Right lobe of liver (tissue), 4 donors: ENCODE measurements around the gene SLX4IP.

Source experiments
- POLR2A ChIP-seq: fragments of 450-650 bp; IDR thresholded peaks from one replicate; pipeline ENCODE4 v1.6.1; 2017; ENCODE audit warnings: antibody characterized with exemption, mild to moderate bottlenecking
- TF ChIP-seq, protein P1 (sequence below), 4 donors: fragments of 200-600 bp in 3 of 4; fragments of 450-650 bp in 1 of 4; IDR thresholded peaks; one replicate each; pipeline versions ENCODE4 v1.5.1 to v1.8.0; 2016 to 2022; ENCODE audit warnings: antibody characterized with exemption in 4 of 4, mild to moderate bottlenecking in 2 of 4
- donor health status: DM: no; HTN: no; CAD: no.
- donor health status: DM: no; HTN: no; CAD: no.
- donor health status: DM: no; HTN: yes; CAD: no.

DNA sequence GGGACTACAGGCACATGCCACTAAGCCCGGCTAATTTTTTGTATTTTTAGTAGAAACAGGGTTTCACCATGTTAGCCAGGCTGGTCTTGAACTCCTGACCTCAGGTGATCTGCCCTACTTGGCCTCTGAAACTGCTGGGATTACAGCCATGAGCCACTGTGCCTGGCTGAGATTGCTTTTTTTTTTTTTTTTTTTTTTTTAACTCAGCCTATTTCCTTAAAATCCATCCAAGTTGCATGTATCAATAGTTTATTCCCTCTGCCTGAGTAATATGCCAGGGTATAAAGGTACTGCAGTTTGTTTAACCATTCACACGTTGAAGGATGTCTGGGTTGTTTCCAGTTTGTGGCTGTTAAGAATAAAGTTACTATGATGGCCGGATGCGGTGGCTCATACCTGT lies 10.7 kb downstream of the SLX4IP start:
- TF ChIP-seq, protein P1, sequence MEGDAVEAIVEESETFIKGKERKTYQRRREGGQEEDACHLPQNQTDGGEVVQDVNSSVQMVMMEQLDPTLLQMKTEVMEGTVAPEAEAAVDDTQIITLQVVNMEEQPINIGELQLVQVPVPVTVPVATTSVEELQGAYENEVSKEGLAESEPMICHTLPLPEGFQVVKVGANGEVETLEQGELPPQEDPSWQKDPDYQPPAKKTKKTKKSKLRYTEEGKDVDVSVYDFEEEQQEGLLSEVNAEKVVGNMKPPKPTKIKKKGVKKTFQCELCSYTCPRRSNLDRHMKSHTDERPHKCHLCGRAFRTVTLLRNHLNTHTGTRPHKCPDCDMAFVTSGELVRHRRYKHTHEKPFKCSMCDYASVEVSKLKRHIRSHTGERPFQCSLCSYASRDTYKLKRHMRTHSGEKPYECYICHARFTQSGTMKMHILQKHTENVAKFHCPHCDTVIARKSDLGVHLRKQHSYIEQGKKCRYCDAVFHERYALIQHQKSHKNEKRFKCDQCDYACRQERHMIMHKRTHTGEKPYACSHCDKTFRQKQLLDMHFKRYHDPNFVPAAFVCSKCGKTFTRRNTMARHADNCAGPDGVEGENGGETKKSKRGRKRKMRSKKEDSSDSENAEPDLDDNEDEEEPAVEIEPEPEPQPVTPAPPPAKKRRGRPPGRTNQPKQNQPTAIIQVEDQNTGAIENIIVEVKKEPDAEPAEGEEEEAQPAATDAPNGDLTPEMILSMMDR (IDR thresholded peaks at IDR 0.05), result no peak
- no peak for TF ChIP-seq POLR2A
